Measurements from ENCODE around the gene COL9A3.

COL9A3 gene

DNA sequence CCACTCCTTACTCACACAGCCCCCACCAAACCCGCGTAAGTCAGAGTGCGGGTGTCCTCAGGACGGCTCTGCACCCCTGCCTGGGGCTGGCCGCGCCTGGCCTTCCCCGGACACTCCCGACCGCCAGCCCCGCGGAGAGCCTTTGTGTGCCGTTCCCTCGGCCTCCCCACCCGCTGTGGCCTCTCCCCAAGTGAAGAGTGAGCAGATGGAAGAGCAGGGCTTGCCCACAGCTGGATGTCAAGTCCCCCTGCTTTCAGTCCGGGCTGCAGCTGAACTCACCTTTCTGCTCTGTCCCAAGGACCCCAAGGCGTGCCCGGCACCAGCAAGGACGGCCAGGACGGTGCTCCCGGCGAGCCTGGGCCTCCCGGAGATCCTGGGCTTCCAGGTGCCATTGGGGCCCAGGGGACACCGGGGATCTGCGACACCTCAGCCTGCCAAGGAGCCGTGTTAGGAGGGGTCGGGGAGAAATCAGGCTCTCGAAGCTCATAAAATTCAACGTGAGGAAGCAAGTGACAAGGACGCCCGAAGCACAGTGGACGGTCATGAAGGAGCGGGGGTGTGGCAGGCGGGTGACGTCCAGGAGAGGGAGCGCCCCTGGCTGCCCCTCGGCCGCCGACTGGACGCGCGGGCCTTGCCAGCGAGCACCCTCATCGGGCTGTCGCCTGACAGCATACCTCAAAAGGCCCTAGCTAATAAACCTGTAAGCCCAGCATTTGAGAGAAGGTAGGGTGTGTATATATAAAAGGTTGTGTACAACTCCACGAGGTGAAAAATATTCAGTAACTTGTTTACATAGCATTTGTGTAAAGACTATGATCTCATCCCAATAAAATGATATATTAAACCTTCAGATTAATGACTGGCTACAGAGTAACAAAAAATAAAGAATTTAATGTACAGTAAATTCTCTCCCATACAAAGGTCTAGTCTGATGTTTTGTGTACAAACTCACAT, 23.7 kb downstream of the COL9A3 start:
- no peak overlapping the region for H3K14ac ChIP-seq (ENCODE audit: low read length)
- no CpG with 5 or more reads among the region's 45 CpGs for WGBS (ENCODE audit: extremely low coverage, insufficient coverage, insufficient read length)
- H2BK12ac ChIP-seq (ENCODE audit: low read length): no peak overlapping the region
- no peaks in the 10 kb centered on the region for H3K79me1 ChIP-seq (ENCODE audit: low read length)
- no peak overlapping the region for H2AK5ac ChIP-seq (ENCODE audit: low read length)
- peaks cover 37% of the 10 kb centered on the region in 2 experiments for H3K36me3 ChIP-seq (ENCODE audit: control insufficient read depth in 1 of 2, insufficient read depth in 2 of 2, low read length in 2 of 2)
- no peak overlapping the region for H3K4me2 ChIP-seq (ENCODE audit: low read length)
- H3K79me2 ChIP-seq (ENCODE audit: control insufficient read depth, insufficient read depth, low read length, poor library complexity): no peaks in the 10 kb centered on the region
- H3K27ac ChIP-seq (ENCODE audit: low read depth, low read length): no peak overlapping the region
- no peak overlapping the region for H2BK5ac ChIP-seq (ENCODE audit: low read depth, low read length, poor library complexity)
- H2AFZ ChIP-seq (ENCODE audit: insufficient read depth, low read length, poor library complexity): no peak overlapping the region
- H3K9me3 ChIP-seq (ENCODE audit: insufficient read depth, low read depth, low read length): no peaks in the 10 kb centered on the region
- H3K18ac ChIP-seq (ENCODE audit: low read length): no peak overlapping the region
- no peak for DNase-seq
- peaks cover 3% of the 10 kb centered on the region in 2 experiments for H3K4me1 ChIP-seq (ENCODE audit: control insufficient read depth in 1 of 2, insufficient read depth in 2 of 2, low read length in 2 of 2)
- no peak overlapping the region for H4K12ac ChIP-seq (ENCODE audit: low read depth, low read length)
- H2BK120ac ChIP-seq (ENCODE audit: insufficient read depth, low read length, poor library complexity): no peak overlapping the region
- no peak overlapping the region for H3K4ac ChIP-seq (ENCODE audit: low read depth, low read length)
- H3K27me3 ChIP-seq (ENCODE audit: insufficient read depth, low read length): no peaks in the 10 kb centered on the region
- H4K91ac ChIP-seq (ENCODE audit: low read depth, low read length): no peak overlapping the region
- no peak overlapping the region for H3K9ac ChIP-seq (ENCODE audit: low read length)
- H4K8ac ChIP-seq (ENCODE audit: low read depth, low read length): no peak overlapping the region
- H3K23ac ChIP-seq (ENCODE audit: low read length): no peak overlapping the region
- H3K4me3 ChIP-seq (ENCODE audit: low read depth, low read length): no peak overlapping the region

DNA sequence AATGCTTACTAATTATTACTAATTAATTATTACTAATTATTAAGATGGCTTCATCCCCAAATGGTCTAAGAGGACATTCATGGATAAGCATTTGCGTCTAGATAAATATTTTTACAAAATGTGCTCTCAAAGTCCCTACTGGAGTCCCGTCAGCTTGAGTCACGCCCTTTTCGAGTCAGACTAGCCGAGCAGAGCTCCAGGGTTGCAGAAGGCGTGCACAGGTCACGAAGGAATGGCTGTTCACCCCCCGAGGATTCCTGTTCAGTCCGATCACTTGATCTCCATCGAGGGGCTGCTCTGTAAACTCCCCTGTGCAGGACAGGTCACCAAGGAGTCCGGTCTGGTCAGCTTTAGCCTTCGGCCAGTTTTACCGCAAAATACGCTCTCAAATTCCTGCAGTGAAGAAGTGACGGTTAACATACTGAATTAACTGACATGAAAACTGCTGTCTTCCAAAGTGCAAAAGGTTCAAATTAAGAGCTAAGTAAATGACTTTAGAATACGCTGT, 24.9 kb downstream of the COL9A3 start:
- Histone ChIP-seq H2BK12ac (ENCODE audit: low read length) (no peak overlapping the region), H3K18ac (ENCODE audit: low read length) (no peak overlapping the region), H3K4me1 (ENCODE audit: control insufficient read depth in 1 of 2, insufficient read depth in 2 of 2, low read length in 2 of 2) (no peaks in the 10 kb centered on the region), H3K4me3 (ENCODE audit: low read depth, low read length) (no peak overlapping the region), H3K9ac (ENCODE audit: low read length) (no peak overlapping the region), H3K27ac (ENCODE audit: low read depth, low read length) (no peak overlapping the region), H2AK5ac (ENCODE audit: low read length) (no peak overlapping the region), H2AFZ (ENCODE audit: insufficient read depth, low read length, poor library complexity) (no peak overlapping the region), H4K8ac (ENCODE audit: low read depth, low read length) (no peak overlapping the region), H3K79me1 (ENCODE audit: low read length) (no peaks in the 10 kb centered on the region), H3K23ac (ENCODE audit: low read length) (no peak overlapping the region), H3K4ac (ENCODE audit: low read depth, low read length) (no peak overlapping the region), H3K36me3 (ENCODE audit: control insufficient read depth in 1 of 2, insufficient read depth in 2 of 2, low read length in 2 of 2) (peaks cover 27 to 28% of the 10 kb centered on the region in 2 experiments), H3K9me3 (ENCODE audit: insufficient read depth, low read depth, low read length) (no peaks in the 10 kb centered on the region), H2BK120ac (ENCODE audit: insufficient read depth, low read length, poor library complexity) (no peak overlapping the region), H3K27me3 (ENCODE audit: insufficient read depth, low read length) (no peaks in the 10 kb centered on the region), H4K91ac (ENCODE audit: low read depth, low read length) (no peak overlapping the region), H4K12ac (ENCODE audit: low read depth, low read length) (no peak overlapping the region), H3K14ac (ENCODE audit: low read length) (no peak overlapping the region), H3K79me2 (ENCODE audit: control insufficient read depth, insufficient read depth, low read length, poor library complexity) (no peaks in the 10 kb centered on the region), H3K4me2 (ENCODE audit: low read length) (no peak overlapping the region), H2BK5ac (ENCODE audit: low read depth, low read length, poor library complexity) (no peak overlapping the region)
- no CpG with 5 or more reads among the region's 16 CpGs for WGBS (ENCODE audit: extremely low coverage, insufficient coverage, insufficient read length)
- DNase-seq: no peak

DNA sequence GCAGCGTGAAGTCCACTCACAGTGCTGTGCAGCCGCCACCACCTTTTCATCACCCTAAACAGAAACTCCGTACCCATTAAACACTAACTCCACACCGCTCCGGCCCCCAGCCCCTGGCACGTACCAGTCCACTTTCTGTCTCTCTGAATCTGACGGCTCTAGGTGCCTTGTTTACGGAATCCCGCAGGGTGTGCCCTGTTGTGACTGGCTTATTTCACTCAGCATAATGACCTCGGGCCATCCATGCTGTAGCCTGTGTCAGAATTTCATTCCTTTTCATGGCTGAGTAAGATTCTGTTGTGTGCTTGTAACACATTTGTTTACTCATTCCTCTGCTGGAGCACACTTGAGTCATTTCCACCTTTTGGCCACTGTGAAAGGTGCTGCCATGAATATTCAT, 26.8 kb downstream of the COL9A3 start:
- no peak overlapping the region for H3K4me3 ChIP-seq (ENCODE audit: low read depth, low read length)
- no peaks in the 10 kb centered on the region for H3K79me1 ChIP-seq (ENCODE audit: low read length)
- H3K4me2 ChIP-seq (ENCODE audit: low read length): no peak overlapping the region
- H3K23ac ChIP-seq (ENCODE audit: low read length): no peak overlapping the region
- WGBS (ENCODE audit: extremely low coverage, insufficient coverage, insufficient read length): no CpG with 5 or more reads among the region's 10 CpGs
- no peak overlapping the region for H4K91ac ChIP-seq (ENCODE audit: low read depth, low read length)
- H2AK5ac ChIP-seq (ENCODE audit: low read length): no peak overlapping the region
- peaks cover 16 to 17% of the 10 kb centered on the region in 2 experiments for H3K36me3 ChIP-seq (ENCODE audit: control insufficient read depth in 1 of 2, insufficient read depth in 2 of 2, low read length in 2 of 2)
- H2AFZ ChIP-seq (ENCODE audit: insufficient read depth, low read length, poor library complexity): no peak overlapping the region
- no peak overlapping the region for H4K8ac ChIP-seq (ENCODE audit: low read depth, low read length)
- H2BK12ac ChIP-seq (ENCODE audit: low read length): no peak overlapping the region
- no peak overlapping the region for H2BK5ac ChIP-seq (ENCODE audit: low read depth, low read length, poor library complexity)
- H3K9me3 ChIP-seq (ENCODE audit: insufficient read depth, low read depth, low read length): no peaks in the 10 kb centered on the region
- H3K27ac ChIP-seq (ENCODE audit: low read depth, low read length): no peak overlapping the region
- no peaks in the 10 kb centered on the region for H3K4me1 ChIP-seq (ENCODE audit: control insufficient read depth in 1 of 2, insufficient read depth in 2 of 2, low read length in 2 of 2)
- no peak overlapping the region for H3K9ac ChIP-seq (ENCODE audit: low read length)
- H3K14ac ChIP-seq (ENCODE audit: low read length): no peak overlapping the region
- no peak overlapping the region for H3K4ac ChIP-seq (ENCODE audit: low read depth, low read length)
- no peak overlapping the region for H2BK120ac ChIP-seq (ENCODE audit: insufficient read depth, low read length, poor library complexity)
- no peaks in the 10 kb centered on the region for H3K27me3 ChIP-seq (ENCODE audit: insufficient read depth, low read length)
- no peaks in the 10 kb centered on the region for H3K79me2 ChIP-seq (ENCODE audit: control insufficient read depth, insufficient read depth, low read length, poor library complexity)
- no peak overlapping the region for H4K12ac ChIP-seq (ENCODE audit: low read depth, low read length)
- no peak overlapping the region for H3K18ac ChIP-seq (ENCODE audit: low read length)
- peak; percentile 69 to 78 for DNase-seq

DNA sequence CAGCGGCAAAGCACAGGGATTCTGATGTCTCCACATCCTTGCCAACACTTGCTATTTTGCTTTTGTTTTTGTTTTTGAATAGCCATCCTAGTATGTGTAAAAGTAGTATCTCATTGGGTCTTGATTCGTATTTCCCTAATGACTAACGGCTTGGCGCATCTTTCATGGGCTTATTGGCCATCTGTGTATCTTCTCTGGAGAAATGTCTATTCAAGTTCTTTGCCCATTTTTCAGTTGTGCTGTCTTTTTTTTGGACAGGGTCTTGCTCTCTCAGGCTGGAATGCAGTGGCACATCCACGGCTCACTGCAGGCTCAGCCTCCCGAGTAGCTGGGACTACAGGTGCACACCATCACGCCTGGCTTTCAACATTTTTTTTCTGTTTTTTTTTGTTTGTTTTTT, 27.3 kb downstream of the COL9A3 start:
- no peak overlapping the region for H3K23ac ChIP-seq (ENCODE audit: low read length)
- H4K91ac ChIP-seq (ENCODE audit: low read depth, low read length): no peak overlapping the region
- H2BK5ac ChIP-seq (ENCODE audit: low read depth, low read length, poor library complexity): no peak overlapping the region
- no peak overlapping the region for H2AK5ac ChIP-seq (ENCODE audit: low read length)
- no peaks in the 10 kb centered on the region for H3K9me3 ChIP-seq (ENCODE audit: insufficient read depth, low read depth, low read length)
- H2AFZ ChIP-seq (ENCODE audit: insufficient read depth, low read length, poor library complexity): no peak overlapping the region
- no peak overlapping the region for H3K9ac ChIP-seq (ENCODE audit: low read length)
- H3K27me3 ChIP-seq (ENCODE audit: insufficient read depth, low read length): no peaks in the 10 kb centered on the region
- no peak overlapping the region for H3K4ac ChIP-seq (ENCODE audit: low read depth, low read length)
- H3K4me2 ChIP-seq (ENCODE audit: low read length): no peak overlapping the region
- H3K4me3 ChIP-seq (ENCODE audit: low read depth, low read length): no peak overlapping the region
- no peaks in the 10 kb centered on the region for H3K79me1 ChIP-seq (ENCODE audit: low read length)
- no peak for DNase-seq
- H2BK12ac ChIP-seq (ENCODE audit: low read length): no peak overlapping the region
- no peak overlapping the region for H3K14ac ChIP-seq (ENCODE audit: low read length)
- WGBS (ENCODE audit: extremely low coverage, insufficient coverage, insufficient read length): no CpG with 5 or more reads among the region's 7 CpGs
- no peak overlapping the region for H3K27ac ChIP-seq (ENCODE audit: low read depth, low read length)
- no peak overlapping the region for H4K8ac ChIP-seq (ENCODE audit: low read depth, low read length)
- no peak overlapping the region for H3K18ac ChIP-seq (ENCODE audit: low read length)
- H3K79me2 ChIP-seq (ENCODE audit: control insufficient read depth, insufficient read depth, low read length, poor library complexity): no peaks in the 10 kb centered on the region
- no peak overlapping the region for H2BK120ac ChIP-seq (ENCODE audit: insufficient read depth, low read length, poor library complexity)
- H3K36me3 ChIP-seq (ENCODE audit: control insufficient read depth in 1 of 2, insufficient read depth in 2 of 2, low read length in 2 of 2): peaks cover 16 to 17% of the 10 kb centered on the region in 2 experiments
- H4K12ac ChIP-seq (ENCODE audit: low read depth, low read length): no peak overlapping the region
- H3K4me1 ChIP-seq (ENCODE audit: control insufficient read depth in 1 of 2, insufficient read depth in 2 of 2, low read length in 2 of 2): no peaks in the 10 kb centered on the region
